ENCODE data around the gene TTLL8.

Gene TTLL8

DNA sequence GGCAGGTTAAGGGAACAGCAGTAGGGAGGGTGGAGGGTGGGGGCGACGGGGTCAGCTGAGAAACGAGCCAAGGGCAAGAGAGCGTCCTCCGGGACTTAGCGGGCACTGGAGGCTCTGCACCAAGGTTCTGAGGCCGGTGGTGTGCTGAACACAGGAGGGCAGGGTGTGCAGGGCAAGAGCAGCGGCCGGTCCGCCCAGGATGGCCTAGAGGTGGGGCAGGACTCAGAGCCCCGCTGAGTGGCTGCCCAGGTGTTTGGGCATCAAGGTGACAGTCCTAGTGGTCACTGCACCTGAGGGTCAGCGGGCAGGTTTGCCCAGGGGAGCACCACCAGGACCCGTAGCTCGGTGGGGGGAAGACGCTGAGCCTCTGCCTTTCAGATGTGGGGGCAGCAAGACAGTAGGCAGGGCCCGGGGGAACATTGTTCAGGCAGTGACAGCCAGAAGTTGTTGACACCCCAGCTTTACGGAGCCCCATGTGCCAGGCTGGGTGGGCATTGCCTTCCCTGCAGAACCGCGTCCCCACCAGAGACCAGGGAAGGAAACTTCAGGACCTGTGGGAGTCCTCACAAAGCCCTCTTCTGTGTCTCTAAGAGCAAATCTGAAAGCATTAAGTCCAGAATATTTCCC is 4.5 kb upstream of the TTLL8 start:
- no peak for DNase-seq (ENCODE audit: low read depth in 2 of 3, low spot score in 1 of 3)

DNA sequence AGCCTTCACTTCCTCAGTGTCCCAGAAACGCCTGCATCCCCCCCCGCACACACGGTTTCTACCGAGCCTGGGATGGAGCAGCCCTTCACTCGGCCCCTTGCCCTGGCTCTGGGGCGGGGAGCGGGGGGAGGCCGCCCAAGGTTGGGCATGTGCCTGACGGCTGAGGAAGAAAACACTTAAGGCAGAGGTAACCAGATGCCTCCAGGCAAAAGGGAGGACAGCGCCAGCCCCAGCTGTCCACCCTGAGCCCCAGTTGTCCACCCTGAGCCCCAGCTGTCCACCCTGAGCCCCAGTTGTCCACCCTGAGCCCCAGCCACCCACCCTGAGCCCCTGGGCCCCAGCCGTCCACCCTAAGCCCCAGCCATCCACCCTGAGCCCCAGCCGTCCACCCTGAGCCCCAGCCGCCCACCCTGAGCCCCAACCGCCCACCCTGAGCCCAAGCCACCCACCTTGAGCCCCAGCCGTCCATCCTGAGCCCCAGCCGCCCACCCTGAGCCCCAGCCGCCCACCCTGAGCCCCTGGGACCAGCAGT is 3.8 kb upstream of the TTLL8 start:
- DNase-seq (ENCODE audit: low read depth in 2 of 3, low spot score in 1 of 3): no peak

DNA sequence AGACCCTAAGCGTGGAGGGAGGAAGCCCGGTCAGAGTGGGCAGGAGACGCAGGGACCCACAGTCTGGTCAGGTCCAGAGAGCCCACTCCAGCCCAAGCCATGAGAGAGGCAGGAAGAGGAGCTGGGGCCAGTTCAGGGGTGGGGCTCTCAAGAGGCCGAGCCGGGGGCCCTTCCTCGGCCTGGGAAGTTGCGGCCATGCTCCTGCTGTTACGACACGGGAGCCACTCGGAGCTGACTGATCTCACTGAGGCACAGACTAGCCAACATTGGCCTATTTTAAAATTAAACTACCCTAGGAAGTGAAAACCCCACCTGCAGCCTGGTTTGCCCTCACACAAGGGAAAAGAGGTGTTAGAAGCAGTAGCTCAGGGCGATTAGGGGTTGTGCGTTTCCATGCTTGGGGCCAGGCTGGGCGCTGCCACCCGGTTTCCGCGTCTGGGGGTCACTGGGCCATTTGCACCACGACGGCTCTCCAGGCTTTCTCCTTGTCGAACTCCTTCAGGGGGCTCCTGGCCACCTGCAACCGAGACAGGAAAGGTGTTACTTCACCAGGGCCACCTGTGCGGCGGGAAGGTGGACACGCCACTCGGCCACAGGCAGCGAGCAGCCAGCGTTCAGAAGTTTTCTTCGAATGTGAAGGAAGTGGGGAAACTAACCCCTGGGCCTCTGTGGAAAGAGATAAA is 3.2 kb upstream of the TTLL8 start:
- no peak for DNase-seq (ENCODE audit: low read depth in 2 of 3, low spot score in 1 of 3)

DNA sequence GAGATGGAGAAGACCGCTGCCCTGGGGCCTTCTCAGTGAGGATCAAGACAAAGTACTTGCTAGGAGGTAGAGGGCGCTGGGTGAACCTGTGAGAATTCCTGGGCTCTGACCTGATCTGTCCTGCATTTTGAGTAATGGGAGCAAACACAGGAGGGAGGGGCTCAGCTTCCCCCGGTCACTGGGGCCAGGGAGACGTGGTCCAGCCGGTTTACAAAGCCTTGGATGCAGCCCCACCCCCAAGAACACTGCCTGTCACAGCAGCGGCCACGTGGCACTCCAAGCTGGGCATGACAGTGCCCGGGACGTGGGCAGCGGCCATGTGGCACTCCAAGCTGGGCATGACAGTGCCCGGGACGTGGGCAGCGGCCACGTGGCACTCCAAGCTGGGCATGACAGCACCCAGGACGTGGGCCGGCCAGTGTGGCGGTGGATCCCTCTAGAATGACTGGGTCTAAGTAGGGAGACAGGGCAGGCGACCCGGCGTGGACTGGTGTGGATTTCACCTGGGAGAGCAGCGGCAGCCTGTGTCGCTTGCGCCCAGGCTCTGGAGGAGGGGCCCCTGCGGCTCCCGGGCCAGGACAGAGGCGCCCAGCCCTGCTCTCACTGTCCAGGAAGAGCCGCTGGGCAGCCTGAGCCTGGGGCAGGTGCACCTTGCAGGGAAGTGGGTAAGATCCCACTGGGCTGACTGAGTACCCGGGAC is 2.5 kb upstream of the TTLL8 start:
- DNase-seq (ENCODE audit: low read depth in 2 of 3, low spot score in 1 of 3): no peak

- DNase-seq (ENCODE audit: low read depth in 2 of 3, low spot score in 1 of 3): no peak
Measured at GRCh38 chr22:50059881-50060262, 1.8 kb upstream of the TTLL8 start.

DNA sequence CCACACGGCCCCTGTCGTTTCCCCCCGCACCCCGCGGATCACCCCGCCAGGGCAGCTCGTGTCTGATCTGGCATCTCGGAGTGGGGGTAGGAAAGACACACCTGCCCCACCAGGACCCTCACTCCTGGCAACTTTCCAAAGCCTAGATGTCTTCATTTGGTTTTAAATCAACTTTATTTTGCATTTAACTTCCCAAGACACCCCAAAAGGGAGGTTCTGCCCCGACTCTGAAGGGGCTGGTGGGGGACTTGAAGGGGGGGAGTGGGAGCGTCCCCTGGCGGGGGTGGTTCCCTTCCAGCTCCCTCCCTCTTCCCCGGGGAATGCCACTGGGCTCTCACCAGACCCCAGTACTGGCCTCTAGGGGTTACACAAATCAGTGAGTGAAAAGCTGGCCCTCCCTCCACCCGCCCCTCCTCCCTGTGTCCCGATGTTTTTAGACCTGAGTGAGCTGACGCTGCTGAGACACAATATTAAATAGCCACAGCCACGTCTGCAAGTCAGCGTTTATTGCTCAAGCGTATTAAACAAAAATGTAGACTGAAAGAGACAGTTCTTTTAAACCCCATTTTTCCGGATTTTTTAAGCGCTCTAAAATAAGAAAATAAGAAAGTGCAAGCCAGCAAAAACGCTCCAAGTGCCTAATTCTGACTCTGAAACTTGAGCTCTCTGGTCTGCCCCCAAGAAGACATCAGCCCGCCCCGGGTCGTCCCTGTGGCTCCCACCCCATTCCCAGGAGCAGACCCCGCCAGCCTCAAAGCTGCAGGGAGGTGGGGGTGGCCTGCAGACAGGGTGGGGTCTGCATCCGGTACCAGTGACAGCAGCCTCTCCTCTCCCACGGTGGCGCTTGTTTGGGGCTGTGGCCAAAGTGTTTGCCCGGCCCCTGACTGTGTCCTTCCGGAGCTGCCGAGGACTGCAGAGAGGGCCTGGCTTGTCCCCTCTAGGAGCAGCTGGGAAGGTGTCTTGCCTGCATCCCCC is 1.1 kb upstream of the TTLL8 start:
- DNase-seq (ENCODE audit: low read depth in 2 of 3, low spot score in 1 of 3): no peak

DNA sequence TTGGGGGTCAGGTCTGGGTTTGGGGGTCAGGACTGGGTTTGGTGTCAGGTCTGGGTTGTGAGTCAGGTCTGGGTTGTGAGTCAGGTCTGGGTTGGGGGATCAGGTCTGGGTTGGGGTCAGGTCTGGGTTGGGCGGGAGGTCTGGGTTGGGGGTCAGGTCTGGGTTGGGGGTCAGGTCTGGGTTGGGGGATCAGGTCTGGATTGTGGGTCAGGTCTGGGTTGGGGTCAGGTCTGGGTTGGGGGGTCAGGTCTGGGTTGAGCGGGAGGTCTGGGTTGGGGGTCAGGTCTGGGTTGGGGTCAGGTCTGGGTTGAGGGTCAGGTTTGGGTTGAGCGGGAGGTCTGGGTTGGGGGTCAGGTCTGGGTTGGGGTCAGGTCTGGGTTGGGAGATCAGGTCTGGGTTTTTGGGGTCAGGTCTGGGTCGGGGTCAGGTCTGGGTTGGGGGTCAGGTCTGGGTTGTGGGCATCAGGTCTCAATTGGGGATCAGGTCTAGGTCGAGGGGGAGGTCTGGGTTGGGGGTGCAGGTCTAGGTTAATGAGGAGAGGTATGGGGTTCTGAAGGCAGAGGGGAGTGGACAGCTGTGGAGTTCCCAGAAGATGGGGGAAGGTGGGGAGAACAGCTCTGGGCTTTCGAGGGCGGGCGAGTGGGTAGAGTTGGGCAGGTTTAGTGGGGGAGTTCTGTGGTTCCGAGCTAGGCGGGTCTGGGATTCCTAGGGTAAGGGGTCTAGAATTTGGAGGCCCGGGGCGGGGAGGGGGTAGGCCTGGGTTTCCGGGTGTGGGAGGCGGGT is 629 bp downstream of the TTLL8 start:
- DNase-seq (ENCODE audit: low read depth in 2 of 3, low spot score in 1 of 3): no peak

GRCh38 chr22:50056214-50056972 is 1.7 kb downstream of the TTLL8 start:
- no peak for DNase-seq (ENCODE audit: low read depth in 2 of 3, low spot score in 1 of 3)

DNA sequence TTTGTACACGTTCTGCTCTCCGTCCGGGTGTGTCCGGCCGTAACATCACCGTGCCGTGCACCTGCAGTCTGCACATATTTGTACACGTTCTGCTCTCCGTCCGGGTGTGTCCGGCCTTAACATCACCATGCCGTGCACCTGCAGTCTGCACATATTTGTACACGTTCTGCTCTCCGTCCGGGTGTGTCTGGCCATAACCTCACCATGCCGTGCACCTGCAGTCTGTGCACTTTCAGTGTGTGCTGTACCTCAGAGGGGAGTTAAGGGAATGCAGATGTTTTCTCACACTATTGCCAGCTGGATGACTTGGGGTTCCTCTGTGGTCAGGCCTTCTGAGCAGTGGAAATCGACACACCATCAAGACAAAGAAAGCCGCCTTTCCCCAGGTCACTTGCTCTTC is 4.2 kb downstream of the TTLL8 start:
- no peak for DNase-seq (ENCODE audit: low read depth in 2 of 3, low spot score in 1 of 3)

- no peak for DNase-seq (ENCODE audit: low read depth in 2 of 3, low spot score in 1 of 3)
Measured at GRCh38 chr22:50051930-50052329, 6.2 kb downstream of the TTLL8 start.

DNA sequence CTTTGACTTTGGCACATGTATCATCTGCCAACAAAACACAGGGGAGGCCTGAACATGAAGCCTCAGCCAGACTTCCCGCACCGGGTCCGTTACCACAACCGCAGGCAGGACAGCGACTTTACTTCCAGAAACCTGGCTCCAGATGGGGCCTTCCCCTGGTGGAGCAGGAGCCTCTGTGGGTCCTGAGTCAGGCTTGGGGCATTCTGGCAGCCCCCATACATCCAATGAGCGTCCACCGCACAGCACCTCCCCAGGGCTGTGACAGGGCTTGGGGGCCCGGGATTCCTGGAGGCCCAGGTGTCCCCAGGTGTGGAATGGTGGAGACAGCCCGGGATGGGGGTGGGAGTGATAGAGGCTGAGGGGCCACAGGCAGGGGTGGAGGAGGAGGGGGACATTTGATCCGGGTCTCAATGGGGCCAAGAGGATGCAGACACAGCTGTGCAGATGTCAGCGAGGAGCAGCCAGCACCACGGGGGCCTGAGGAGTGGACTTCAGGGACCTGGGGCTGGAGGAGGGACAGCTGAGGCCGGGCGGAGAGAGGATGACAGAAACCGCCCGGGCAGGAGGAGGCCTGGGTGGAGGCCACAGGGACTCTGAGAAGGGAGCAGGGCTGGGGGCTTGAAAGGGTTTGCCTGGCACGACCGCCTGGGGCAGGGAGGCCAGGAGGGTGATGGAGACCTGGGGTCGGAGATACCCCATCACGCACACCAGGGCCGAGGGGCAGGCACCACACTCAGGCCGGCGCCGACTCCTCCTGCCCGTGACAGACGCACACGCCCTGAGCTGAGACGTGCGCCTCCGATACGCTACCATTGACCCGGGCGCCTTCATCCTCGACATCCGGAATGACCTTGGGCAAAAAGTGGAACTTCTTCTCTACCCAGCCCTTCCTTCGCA is 8.6 kb downstream of the TTLL8 start:
- no peak for DNase-seq (ENCODE audit: low read depth in 2 of 3, low spot score in 1 of 3)

- DNase-seq (ENCODE audit: low read depth in 2 of 3, low spot score in 1 of 3): no peak
Measured at GRCh38 chr22:50048836-50049235, 9.3 kb downstream of the TTLL8 start.

GRCh38 chr22:50048061-50048765 is 9.9 kb downstream of the TTLL8 start:
- no peak for DNase-seq (ENCODE audit: low read depth in 2 of 3, low spot score in 1 of 3)

DNA sequence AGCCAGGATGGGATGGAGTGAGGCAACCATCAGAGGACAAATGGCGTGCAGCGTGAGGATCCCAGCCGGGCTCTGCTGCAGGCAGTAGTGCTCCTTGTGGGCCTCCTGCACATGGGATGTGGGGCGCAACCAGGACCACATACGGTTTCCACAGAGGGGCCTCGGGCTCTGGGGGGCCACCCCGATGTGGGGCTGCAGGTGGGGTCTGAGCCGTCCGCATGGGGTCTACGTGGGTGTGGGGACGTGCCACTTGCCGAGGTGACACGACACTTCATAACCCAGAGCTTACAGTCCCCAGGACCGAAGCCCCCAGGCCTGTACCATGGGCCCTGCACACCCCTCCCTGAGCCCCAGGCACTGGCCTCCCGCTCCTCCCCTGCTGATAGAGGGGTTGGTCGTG is 10.8 kb downstream of the TTLL8 start:
- no peak for DNase-seq (ENCODE audit: low read depth in 2 of 3, low spot score in 1 of 3)

DNA sequence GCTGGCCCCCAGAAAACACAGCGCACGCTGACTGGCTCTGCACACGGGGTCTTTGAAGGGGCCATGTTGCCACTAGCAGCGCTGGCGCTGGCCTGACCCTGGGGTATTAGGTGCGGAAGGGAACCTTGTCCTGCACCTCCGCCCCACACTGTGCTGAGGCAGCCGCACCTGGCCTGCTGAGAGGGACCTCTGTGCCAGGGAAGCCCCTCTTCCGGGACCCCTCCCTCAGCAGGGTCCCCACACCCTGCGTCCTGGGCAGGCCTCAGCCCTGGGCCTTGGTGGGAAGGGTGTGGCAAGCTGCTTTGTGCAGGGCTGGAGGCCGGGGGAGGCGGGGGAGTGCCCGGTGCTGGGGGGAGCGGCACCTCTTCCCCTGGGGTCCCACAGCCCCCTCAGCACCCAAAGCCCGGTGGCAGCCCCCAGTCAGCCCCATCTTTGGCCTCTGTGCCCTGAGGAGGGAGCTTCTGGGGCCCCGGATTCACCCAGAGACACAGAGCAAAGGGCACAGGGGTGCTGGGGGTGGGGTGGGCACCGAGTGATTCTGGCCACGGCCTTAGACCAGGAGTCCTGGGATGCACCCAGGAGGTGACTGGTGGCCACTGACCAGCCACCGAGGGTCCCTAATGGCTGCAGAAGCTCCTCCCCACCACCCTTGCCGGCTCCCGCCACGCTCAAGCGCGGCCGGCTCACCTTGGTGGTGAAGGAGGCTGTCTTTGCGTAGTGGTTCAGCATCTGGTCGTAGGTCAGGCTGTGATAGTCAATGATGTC is 11.4 kb downstream of the TTLL8 start:
- no peak for DNase-seq (ENCODE audit: low read depth in 2 of 3, low spot score in 1 of 3)

DNA sequence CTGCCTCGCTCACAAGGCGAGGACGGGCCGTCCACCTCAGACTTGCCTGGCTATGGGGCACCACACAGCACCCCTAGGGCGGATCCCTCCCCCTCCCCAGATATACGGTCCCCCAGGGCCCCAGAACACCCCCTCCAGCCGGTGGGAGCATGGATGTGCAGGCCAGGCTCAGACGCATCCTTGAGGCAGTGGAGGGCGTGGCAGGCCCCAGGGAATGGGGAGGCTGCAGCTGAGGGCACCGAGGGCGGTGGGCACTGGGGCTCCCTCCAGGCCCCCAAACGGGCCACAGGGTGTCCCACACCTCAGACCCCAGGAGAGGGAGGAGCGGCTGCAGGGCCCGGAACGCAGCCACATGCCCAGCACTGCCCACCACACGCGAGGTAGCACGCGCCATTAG is 12.1 kb downstream of the TTLL8 start:
- DNase-seq (ENCODE audit: low read depth in 2 of 3, low spot score in 1 of 3): no peak
